Type B pancreatic cell (in vitro differentiated cells): ENCODE data around the gene SPECC1L. TPM values are rescaled to one million over a fixed set of nuclear protein-coding genes. Genes with fewer than 3 reads are reported as not detected.
"Not testable (repeated sequence)": the region's sequence is repeated elsewhere in the genome, so short reads cannot be mapped to it uniquely, and the experiment has no call there.

Source experiments
- DNase-seq: peaks from one replicate; pipeline ENCODE4 v3.0.0; 2021; ENCODE audit warnings: mixed read lengths; ENCODE audit not compliant: unreplicated experiment; ENCODE audit errors: extremely low spot score
- H3K27ac Mint-ChIP-seq: 2 replicates; pipeline ENCODE4 v1.8.0; 2021; ENCODE audit warnings: mild to moderate bottlenecking, mixed read lengths
- H3K27me3 Mint-ChIP-seq: 2 replicates; pipeline ENCODE4 v1.8.0; 2021; ENCODE audit warnings: mixed read lengths
- H3K36me3 Mint-ChIP-seq: 2 replicates; pipeline ENCODE4 v1.8.0; 2021; ENCODE audit warnings: mixed read lengths
- H3K4me1 Mint-ChIP-seq: one replicate; pipeline ENCODE4 v1.8.0; 2021; ENCODE audit warnings: mixed read lengths; ENCODE audit not compliant: unreplicated experiment
- H3K4me3 Mint-ChIP-seq: 2 replicates; pipeline ENCODE4 v1.8.0; 2021; ENCODE audit warnings: mild to moderate bottlenecking, mixed read lengths
- H3K9me3 Mint-ChIP-seq: 2 replicates; pipeline ENCODE4 v1.8.0; 2021; ENCODE audit warnings: mixed read lengths
- total RNA-seq: library from RNA; stranded (reverse); gene quantifications from 2 replicates; pipeline ENCODE4 v1.2.1, GENCODE V29; 2021; ENCODE audit warnings: low replicate concordance
- TF ChIP-seq, protein P1 (sequence below): fragments of 200-600 bp; sonication (generic); conservative IDR thresholded peaks from 2 replicates; pipeline ENCODE4 v1.5.0; 2021; ENCODE audit warnings: antibody characterized with exemption, mild to moderate bottlenecking

The SPECC1L gene
- total RNA-seq, 1 donor from 2014 or later, result 89.0 TPM

DNA sequence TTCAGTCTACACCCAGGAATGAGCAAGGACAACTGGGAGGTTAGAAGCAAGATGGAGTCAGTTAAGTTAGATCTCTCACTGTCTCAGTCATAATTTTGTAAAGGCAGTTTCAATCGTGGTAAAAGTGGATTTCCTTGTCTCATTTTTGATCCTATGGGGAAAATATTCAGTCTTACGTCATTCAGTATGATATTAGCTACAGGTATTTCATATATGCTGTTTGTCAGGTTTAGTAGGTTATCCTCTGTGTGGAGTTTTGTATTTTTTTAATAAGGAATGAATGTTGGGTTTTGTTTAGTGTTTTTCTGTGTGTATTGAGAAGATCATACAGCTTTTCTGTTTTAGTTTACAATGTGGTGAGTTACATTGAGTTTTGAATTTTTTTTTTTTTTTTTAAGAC is 11.8 kb downstream of the SPECC1L start:
- H3K27ac Mint-ChIP-seq, result peak overlapping the region; percentile 97
- H3K27me3 Mint-ChIP-seq, result no peaks in the 10 kb centered on the region
- H3K4me1 Mint-ChIP-seq, result peaks cover 36% of the 10 kb centered on the region
- peak overlapping the region; percentile 67 for H3K4me3 Mint-ChIP-seq
- peaks cover 5% of the 10 kb centered on the region for H3K9me3 Mint-ChIP-seq
- TF ChIP-seq, protein P1, sequence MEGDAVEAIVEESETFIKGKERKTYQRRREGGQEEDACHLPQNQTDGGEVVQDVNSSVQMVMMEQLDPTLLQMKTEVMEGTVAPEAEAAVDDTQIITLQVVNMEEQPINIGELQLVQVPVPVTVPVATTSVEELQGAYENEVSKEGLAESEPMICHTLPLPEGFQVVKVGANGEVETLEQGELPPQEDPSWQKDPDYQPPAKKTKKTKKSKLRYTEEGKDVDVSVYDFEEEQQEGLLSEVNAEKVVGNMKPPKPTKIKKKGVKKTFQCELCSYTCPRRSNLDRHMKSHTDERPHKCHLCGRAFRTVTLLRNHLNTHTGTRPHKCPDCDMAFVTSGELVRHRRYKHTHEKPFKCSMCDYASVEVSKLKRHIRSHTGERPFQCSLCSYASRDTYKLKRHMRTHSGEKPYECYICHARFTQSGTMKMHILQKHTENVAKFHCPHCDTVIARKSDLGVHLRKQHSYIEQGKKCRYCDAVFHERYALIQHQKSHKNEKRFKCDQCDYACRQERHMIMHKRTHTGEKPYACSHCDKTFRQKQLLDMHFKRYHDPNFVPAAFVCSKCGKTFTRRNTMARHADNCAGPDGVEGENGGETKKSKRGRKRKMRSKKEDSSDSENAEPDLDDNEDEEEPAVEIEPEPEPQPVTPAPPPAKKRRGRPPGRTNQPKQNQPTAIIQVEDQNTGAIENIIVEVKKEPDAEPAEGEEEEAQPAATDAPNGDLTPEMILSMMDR, result no peak
- no peak for DNase-seq
- peaks cover 29% of the 10 kb centered on the region for H3K36me3 Mint-ChIP-seq

DNA sequence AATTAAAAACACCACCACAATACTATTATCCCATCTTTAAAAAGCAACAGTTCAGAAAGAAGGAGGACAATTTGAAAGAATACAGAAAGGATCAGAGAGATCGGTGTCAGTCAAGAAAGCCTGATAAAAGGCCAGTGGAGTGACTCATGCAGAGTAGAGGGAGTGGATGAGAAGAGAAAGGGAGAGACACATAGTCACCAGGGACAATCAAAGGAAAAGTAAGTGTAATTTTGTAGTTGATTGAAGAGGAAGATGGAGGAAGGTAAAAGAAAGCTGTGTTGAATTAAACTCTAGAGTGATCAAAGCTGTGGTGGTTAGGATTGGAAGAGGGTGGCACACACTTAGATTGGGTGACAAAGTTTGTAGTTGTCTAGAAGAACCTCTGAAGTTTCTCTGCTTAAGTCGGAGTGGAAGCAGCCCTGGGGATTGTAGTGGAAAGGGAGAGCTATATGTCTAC is 14.1 kb downstream of the SPECC1L start:
- no peaks in the 10 kb centered on the region for H3K27me3 Mint-ChIP-seq
- peaks cover 29% of the 10 kb centered on the region for H3K36me3 Mint-ChIP-seq
- H3K9me3 Mint-ChIP-seq, result peaks cover 5% of the 10 kb centered on the region
- H3K27ac Mint-ChIP-seq, result peak overlapping the region; percentile 15
- H3K4me3 Mint-ChIP-seq, result no peak overlapping the region
- TF ChIP-seq, protein P1, result no peak
- H3K4me1 Mint-ChIP-seq, result peaks cover 47% of the 10 kb centered on the region
- DNase-seq, result no peak

DNA sequence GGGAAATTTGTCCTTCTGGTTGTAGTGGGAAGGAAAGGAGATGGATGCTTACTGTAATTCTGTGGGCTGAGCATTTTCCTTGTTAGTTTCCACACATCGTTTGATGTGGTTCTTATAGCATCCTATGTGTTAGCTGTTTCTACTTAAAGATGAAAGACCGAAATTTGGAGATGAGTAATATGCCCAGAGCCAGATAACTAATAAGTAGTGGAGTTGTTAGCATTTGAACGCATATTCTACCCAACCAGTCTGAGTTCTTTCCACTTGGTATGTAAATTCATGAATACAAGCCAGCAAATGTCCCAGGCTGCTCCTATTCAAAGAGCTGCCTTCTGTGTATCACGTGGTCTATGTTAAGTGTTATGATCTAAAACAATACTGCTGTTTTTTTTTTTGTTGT is 14.6 kb downstream of the SPECC1L start:
- TF ChIP-seq, protein P1, result no peak
- Mint-ChIP-seq H3K27ac (peak overlapping the region; percentile 15), H3K4me3 (no peak overlapping the region), H3K36me3 (peaks cover 29% of the 10 kb centered on the region), H3K27me3 (no peaks in the 10 kb centered on the region), H3K9me3 (peaks cover 5% of the 10 kb centered on the region), H3K4me1 (peaks cover 52% of the 10 kb centered on the region)
- DNase-seq, result no peak

DNA sequence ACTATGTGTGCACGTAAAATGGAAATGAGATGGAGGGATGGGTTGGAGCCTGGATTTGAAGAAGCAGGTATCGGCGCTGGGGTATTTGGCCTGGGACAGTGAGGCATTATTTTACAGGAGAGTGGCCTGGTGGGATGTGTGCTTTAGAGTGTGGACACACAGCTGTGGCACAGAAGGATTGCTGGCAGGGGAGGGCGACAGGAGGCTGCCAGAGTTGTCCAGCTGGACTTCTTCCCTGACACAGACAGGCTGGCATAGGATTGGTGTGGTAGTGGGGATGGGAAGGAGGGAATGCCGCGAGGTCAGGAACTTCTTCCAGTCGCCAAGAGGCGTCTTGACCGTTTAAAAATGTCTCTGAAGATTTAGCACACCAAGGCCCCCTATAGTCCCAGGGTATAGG is 16.6 kb downstream of the SPECC1L start:
- H3K4me3 Mint-ChIP-seq, H3K27ac Mint-ChIP-seq, H3K27me3 Mint-ChIP-seq, H3K9me3 Mint-ChIP-seq, DNase-seq: not testable (repeated sequence)
- Mint-ChIP-seq H3K4me1 (peaks cover 53% of the 10 kb centered on the region), H3K36me3 (peaks cover 28% of the 10 kb centered on the region)

DNA sequence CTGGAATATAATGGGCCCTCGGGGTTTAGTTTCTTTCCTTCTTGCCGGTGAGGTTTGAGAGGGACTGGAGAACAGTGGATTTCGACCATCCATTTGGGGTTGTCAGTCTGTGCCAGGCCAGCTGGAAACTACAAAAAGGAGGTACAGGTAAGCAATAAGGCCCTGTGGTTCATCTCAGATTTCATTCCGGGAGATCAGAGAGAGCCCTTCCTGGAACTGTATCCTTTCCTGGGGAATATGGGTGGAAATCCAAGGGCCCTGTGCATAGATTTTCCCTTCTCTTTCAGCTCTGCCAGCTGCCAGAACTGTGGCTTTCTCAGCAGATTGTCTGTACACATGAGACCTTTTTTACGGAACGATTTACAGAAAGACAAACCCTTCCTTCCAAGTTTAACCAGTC is 17.2 kb downstream of the SPECC1L start:
- Mint-ChIP-seq H3K36me3 (peaks cover 24% of the 10 kb centered on the region), H3K4me1 (peaks cover 49% of the 10 kb centered on the region)
- not testable (repeated sequence) for H3K27ac Mint-ChIP-seq, H3K4me3 Mint-ChIP-seq, DNase-seq, H3K9me3 Mint-ChIP-seq, H3K27me3 Mint-ChIP-seq

DNA sequence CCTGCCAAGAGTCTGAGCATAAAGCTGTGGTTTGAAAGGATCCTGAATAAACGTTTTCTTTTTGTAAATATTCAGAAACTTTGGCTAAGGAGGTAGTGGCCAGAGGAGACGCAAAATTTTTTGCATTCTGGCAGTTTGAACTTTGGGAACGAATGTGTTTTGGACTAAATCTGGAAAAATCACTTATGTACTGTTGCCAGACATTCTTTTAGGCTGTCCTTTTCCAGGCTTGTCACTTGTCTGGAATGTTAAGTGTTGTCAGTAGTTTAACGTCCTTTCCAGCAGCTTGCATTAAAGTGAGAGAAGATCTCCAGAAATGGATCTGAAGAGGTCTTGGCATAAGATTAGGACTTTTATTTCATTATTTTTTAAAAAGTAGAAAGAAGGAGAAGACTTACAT is 18.5 kb downstream of the SPECC1L start:
- Mint-ChIP-seq H3K36me3 (peaks cover 17% of the 10 kb centered on the region), H3K27ac (no peak overlapping the region), H3K4me1 (peaks cover 49% of the 10 kb centered on the region), H3K4me3 (no peak overlapping the region), H3K27me3 (no peaks in the 10 kb centered on the region), H3K9me3 (no peaks in the 10 kb centered on the region)
- DNase-seq, result no peak
- TF ChIP-seq, protein P1, result no peak

DNA sequence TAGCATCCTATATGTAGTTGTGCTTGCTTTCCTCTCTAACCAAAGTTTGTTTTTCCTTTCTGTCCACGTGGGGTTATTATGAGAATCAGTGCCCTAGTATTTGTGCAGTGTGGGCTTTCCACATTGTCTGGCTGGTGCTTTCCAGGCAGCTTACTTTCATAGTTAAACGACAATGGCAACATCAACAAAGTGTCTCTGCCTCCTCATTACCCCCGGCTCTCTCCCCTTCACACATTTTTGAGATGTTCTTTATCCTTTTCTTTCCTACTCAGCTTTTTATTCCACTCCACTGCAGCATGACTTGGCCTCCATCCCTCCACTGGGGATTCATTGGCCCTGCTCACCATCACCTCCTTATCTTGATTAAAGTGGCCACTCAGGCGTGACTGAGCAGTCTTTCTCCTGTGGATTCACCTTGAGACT is 19.1 kb downstream of the SPECC1L start:
- Mint-ChIP-seq H3K27ac (peak overlapping the region; percentile 12), H3K4me1 (peaks cover 46% of the 10 kb centered on the region), H3K4me3 (no peak overlapping the region), H3K27me3 (no peaks in the 10 kb centered on the region), H3K36me3 (peaks cover 17% of the 10 kb centered on the region), H3K9me3 (no peaks in the 10 kb centered on the region)
- TF ChIP-seq, protein P1, result no peak
- no peak for DNase-seq
